Liver (tissue), 3 donors: Measurements from ENCODE around the gene TRIM59.

ENCODE experiments used
- CTCF ChIP-seq: fragments of 150-350 bp; IDR thresholded peaks from 2 replicates; pipeline ENCODE4 v1.5.1; 2017; ENCODE audit warnings: improper control_type of control experiment, low read depth, low read length; ENCODE audit not compliant: missing input control
- EGR1 ChIP-seq, 2 donors: IDR thresholded peaks; 2 replicates each; pipeline ENCODE4 v1.6.1; 2016 to 2018; ENCODE audit warnings: antibody characterized with exemption in 2 of 2, low read depth in 2 of 2
- FOXA2 ChIP-seq: IDR thresholded peaks from 2 replicates; pipeline ENCODE4 v1.6.1; 2016; ENCODE audit warnings: antibody characterized with exemption
- GABPA ChIP-seq, 2 donors: IDR thresholded peaks in 1 of 2; conservative IDR thresholded peaks in 1 of 2; 2 replicates each; pipeline ENCODE4 v1.6.1; 2016; ENCODE audit warnings: antibody characterized with exemption in 2 of 2, mild to moderate bottlenecking in 1 of 2, moderate library complexity in 1 of 2
- JUND ChIP-seq, 2 donors: IDR thresholded peaks; 2 replicates each; pipeline ENCODE4 v1.6.1; 2016; ENCODE audit warnings: antibody characterized with exemption in 2 of 2
- MAX ChIP-seq: IDR thresholded peaks from 2 replicates; pipeline ENCODE4 v1.6.1; 2016; ENCODE audit warnings: antibody characterized with exemption
- RAD21 ChIP-seq, 2 donors: IDR thresholded peaks; 2 replicates each; pipeline ENCODE4 v1.6.1; 2016; ENCODE audit warnings: antibody characterized with exemption in 2 of 2, mild to moderate bottlenecking in 2 of 2
- REST ChIP-seq: IDR thresholded peaks from 2 replicates; pipeline ENCODE4 v1.6.1; 2016; ENCODE audit warnings: antibody characterized with exemption, mild to moderate bottlenecking
- RXRA ChIP-seq, 2 donors: IDR thresholded peaks; 2 replicates each; pipeline ENCODE4 v1.6.1; 2017 to 2018; ENCODE audit warnings: antibody characterized with exemption in 2 of 2, mild to moderate bottlenecking in 1 of 2
- SP1 ChIP-seq: IDR thresholded peaks from 2 replicates; pipeline ENCODE4 v1.6.1; 2018; ENCODE audit warnings: antibody characterized with exemption, mild to moderate bottlenecking
- donor health status: healthy.
- donor health status: healthy.

GRCh38 chr3:160398820-160399124, 50.8 kb downstream of the TRIM59 start:
- TF ChIP-seq CTCF (no peak), EGR1 (IDR thresholded peaks at IDR 0.05; ENCODE audit: low read depth in 2 of 2) (no peak), MAX (no peak), RXRA (IDR thresholded peaks at IDR 0.05) (no peak), RAD21 (IDR thresholded peaks at IDR 0.05) (peak in 1 of 2 donors; percentile 15), REST (no peak), FOXA2 (no peak), SP1 (no peak), JUND (IDR thresholded peaks at IDR 0.05) (no peak), GABPA (IDR thresholded peaks at IDR 0.05 in 1 of 2, conservative IDR thresholded peaks at IDR 0.05 in 1 of 2) (no peak)
